HG02973 (cell line): ENCODE measurements around the gene PPP3CA.
A peak's percentile ranks its signal among the peaks of the same experiment; 100 is the strongest.

Source experiments
- ATAC-seq: cut with Tn5 transposase; IDR thresholded peaks from one replicate; pipeline ENCODE4 v1.9.1; 2021; ENCODE audit warnings: moderate library complexity; ENCODE audit not compliant: unreplicated experiment

PPP3CA gene

GRCh38 chr4:101332424-101332823 lies 14.9 kb downstream of the PPP3CA start:
- ATAC-seq = no peak

- ATAC-seq = no peak
Measured at GRCh38 chr4:101331017-101331416, 16.3 kb downstream of the PPP3CA start.

- ATAC-seq = no peak
Measured at GRCh38 chr4:101329592-101329991, 17.7 kb downstream of the PPP3CA start.

GRCh38 chr4:101328063-101328602 lies 19.2 kb downstream of the PPP3CA start:
- peak; percentile 89 for ATAC-seq

GRCh38 chr4:101326576-101326975 lies 20.8 kb downstream of the PPP3CA start:
- ATAC-seq = no peak

GRCh38 chr4:101322743-101323142 lies 24.6 kb downstream of the PPP3CA start:
- no peak for ATAC-seq

GRCh38 chr4:101321481-101322042 lies 25.8 kb downstream of the PPP3CA start:
- no peak for ATAC-seq

- no peak for ATAC-seq
Measured at GRCh38 chr4:101315786-101316185, 31.5 kb downstream of the PPP3CA start.

GRCh38 chr4:101315041-101315440 lies 32.3 kb downstream of the PPP3CA start:
- ATAC-seq = no peak

- no peak for ATAC-seq
Measured at GRCh38 chr4:101309925-101310324, 37.4 kb downstream of the PPP3CA start.

GRCh38 chr4:101307899-101308298 lies 39.4 kb downstream of the PPP3CA start:
- no peak for ATAC-seq

GRCh38 chr4:101306764-101307615 lies 40.3 kb downstream of the PPP3CA start:
- ATAC-seq = peak; percentile 19

GRCh38 chr4:101306225-101306624 lies 41.1 kb downstream of the PPP3CA start:
- ATAC-seq = peak; percentile 84

- ATAC-seq = no peak
Measured at GRCh38 chr4:101304916-101305315, 42.4 kb downstream of the PPP3CA start.

GRCh38 chr4:101299899-101300540 lies 47.3 kb downstream of the PPP3CA start:
- no peak for ATAC-seq

GRCh38 chr4:101299021-101299420 lies 48.3 kb downstream of the PPP3CA start:
- ATAC-seq = no peak

- ATAC-seq = no peak
Measured at GRCh38 chr4:101295691-101296090, 51.6 kb downstream of the PPP3CA start.

GRCh38 chr4:101294597-101294996 lies 52.7 kb downstream of the PPP3CA start:
- ATAC-seq = no peak

- no peak for ATAC-seq
Measured at GRCh38 chr4:101292901-101293300, 54.4 kb downstream of the PPP3CA start.

GRCh38 chr4:101292214-101292613 lies 55.1 kb downstream of the PPP3CA start:
- no peak for ATAC-seq

- ATAC-seq = no peak
Measured at GRCh38 chr4:101291198-101291597, 56.1 kb downstream of the PPP3CA start.

- no peak for ATAC-seq
Measured at GRCh38 chr4:101290654-101291053, 56.7 kb downstream of the PPP3CA start.
